ENCODE results near the gene CELF2. TPM values are rescaled to one million over a fixed set of nuclear protein-coding genes. Genes with fewer than 3 reads are reported as not detected.

Gene CELF2
- total RNA-seq, 2 donors from 2014 or later, result 10.4 to 11.2 TPM

DNA sequence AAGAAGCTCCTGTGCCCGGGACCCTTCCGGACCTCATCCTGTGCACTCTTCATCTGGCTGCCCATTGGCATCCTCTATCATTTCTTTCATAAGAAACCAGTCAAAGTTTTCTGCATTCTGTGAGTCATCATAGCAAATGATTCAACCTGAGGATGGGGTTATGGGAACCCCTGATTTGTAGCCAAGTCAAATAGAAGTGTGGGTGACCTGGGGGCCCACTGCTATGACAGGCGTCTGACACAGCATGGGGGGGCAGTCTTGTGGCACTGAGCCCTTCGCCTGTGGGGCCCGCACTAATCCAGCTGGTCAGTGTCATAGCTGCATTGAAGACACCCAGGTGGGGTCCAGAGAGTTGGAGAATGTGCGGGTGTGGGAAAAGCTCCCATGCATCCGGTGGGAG is 363.4 kb downstream of the CELF2 start:
- TF ChIP-seq, protein P1, sequence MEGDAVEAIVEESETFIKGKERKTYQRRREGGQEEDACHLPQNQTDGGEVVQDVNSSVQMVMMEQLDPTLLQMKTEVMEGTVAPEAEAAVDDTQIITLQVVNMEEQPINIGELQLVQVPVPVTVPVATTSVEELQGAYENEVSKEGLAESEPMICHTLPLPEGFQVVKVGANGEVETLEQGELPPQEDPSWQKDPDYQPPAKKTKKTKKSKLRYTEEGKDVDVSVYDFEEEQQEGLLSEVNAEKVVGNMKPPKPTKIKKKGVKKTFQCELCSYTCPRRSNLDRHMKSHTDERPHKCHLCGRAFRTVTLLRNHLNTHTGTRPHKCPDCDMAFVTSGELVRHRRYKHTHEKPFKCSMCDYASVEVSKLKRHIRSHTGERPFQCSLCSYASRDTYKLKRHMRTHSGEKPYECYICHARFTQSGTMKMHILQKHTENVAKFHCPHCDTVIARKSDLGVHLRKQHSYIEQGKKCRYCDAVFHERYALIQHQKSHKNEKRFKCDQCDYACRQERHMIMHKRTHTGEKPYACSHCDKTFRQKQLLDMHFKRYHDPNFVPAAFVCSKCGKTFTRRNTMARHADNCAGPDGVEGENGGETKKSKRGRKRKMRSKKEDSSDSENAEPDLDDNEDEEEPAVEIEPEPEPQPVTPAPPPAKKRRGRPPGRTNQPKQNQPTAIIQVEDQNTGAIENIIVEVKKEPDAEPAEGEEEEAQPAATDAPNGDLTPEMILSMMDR (IDR thresholded peaks at IDR 0.05), result no peak
- TF ChIP-seq POLR2A (IDR thresholded peaks at IDR 0.05), result no peak
- Histone ChIP-seq H3K4me1 (no peaks in the 10 kb centered on the region), H3K27ac (no peak overlapping the region), H3K27me3 (no peaks in the 10 kb centered on the region), H3K36me3 (replicated peaks in 1 of 2; ENCODE audit: insufficient read depth in 1 of 2, low read depth in 2 of 2) (no peaks in the 10 kb centered on the region), H3K9me3 (no peaks in the 10 kb centered on the region), H3K4me3 (no peak overlapping the region)
- WGBS, 2 donors, result 56 to 72% methylated on average over 5 to 7 of the region's 7 CpGs
- intact Hi-C loops (cut with DNase I), result no loop called here
- DNase-seq, result no peak
- ATAC-seq, result no peak

DNA sequence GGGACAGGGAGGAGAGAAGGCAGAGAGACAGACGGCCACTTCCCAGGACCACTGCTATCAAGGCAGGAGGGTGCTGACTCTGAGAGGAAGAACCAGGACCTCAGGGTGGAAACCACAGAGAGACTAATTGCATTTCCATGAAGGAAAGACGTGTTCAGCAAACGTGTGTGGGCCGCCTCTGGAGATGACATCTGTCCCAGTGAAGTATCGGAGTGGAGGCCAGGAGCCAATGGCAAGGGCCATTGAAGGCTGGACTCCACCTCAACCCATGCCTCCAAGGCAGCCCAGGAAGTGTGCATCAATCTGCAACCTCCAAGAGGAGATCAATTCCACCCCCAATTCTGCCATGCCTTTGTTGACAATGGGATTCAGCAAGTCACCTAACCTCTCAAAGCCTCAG is 363.8 kb downstream of the CELF2 start:
- Histone ChIP-seq H3K9me3 (no peaks in the 10 kb centered on the region), H3K27ac (no peak overlapping the region), H3K4me3 (no peak overlapping the region), H3K4me1 (no peaks in the 10 kb centered on the region), H3K36me3 (replicated peaks in 1 of 2; ENCODE audit: insufficient read depth in 1 of 2, low read depth in 2 of 2) (no peaks in the 10 kb centered on the region), H3K27me3 (no peaks in the 10 kb centered on the region)
- intact Hi-C loops (cut with DNase I), result no loop called here
- no peak for ATAC-seq
- no peak for TF ChIP-seq POLR2A (IDR thresholded peaks at IDR 0.05)
- TF ChIP-seq, protein P1 (IDR thresholded peaks at IDR 0.05), result no peak
- WGBS, 2 donors, result 37 to 59% methylated on average over 4 to 5 of the region's 5 CpGs
- DNase-seq, result no peak

DNA sequence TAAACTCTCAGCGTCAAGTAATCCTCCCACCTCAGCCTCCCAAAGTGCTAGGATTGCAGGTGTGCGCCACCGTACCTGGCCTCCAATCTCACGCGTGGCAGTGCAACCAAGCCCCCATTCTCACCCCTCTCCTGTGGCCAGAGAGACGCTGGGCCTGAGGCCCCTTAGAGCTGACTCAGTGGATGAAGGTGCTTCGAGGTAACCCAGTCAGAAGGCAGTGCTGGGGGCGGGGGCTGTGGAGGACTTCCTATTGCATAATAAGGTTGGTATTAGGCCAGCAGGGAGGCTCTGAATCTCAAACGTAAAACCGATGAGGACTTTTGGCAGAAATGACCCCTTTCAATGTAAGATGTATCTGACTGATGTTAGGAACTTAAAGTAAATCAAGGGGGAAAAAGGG is 364.5 kb downstream of the CELF2 start:
- DNase-seq (no peak), ATAC-seq (no peak)
- TF ChIP-seq POLR2A (IDR thresholded peaks at IDR 0.05), result no peak
- TF ChIP-seq, protein P1 (IDR thresholded peaks at IDR 0.05), result no peak
- Histone ChIP-seq H3K36me3 (replicated peaks in 1 of 2; ENCODE audit: insufficient read depth in 1 of 2, low read depth in 2 of 2) (no peaks in the 10 kb centered on the region), H3K4me1 (no peaks in the 10 kb centered on the region), H3K27me3 (no peaks in the 10 kb centered on the region), H3K4me3 (no peak overlapping the region), H3K27ac (no peak overlapping the region), H3K9me3 (no peaks in the 10 kb centered on the region)
- intact Hi-C loops (cut with DNase I), result no loop called here
- 58 to 76% methylated on average over 7 to 10 of the region's 10 CpGs for WGBS, 2 donors

DNA sequence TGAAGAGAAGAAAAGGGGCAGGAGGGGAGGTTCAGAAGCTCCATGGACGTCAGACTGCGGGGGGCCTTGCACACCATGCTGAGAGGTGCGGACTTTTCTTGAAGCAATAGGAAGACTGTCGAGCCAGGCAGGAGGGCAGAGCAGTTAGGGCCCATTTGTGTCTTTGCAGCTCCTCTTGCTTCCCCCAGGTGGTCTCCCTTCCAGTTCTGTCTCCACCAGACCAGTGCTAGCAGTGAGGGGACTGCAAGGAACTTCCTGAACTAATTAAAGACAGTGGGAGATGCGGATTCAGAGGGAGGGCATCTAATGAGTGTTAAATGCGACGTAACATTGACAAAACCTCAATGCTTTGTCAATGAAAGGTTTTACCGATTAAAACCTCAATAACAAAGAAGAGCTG is 368.4 kb downstream of the CELF2 start:
- Histone ChIP-seq H3K4me1 (no peaks in the 10 kb centered on the region), H3K4me3 (no peak overlapping the region), H3K27me3 (no peaks in the 10 kb centered on the region), H3K9me3 (no peaks in the 10 kb centered on the region), H3K27ac (no peak overlapping the region), H3K36me3 (replicated peaks in 1 of 2; ENCODE audit: insufficient read depth in 1 of 2, low read depth in 2 of 2) (no peaks in the 10 kb centered on the region)
- ATAC-seq (no peak), DNase-seq (no peak)
- intact Hi-C loops (cut with DNase I), result no loop called here
- 65 to 72% methylated on average over 8 of the region's 8 CpGs for WGBS, 2 donors
- TF ChIP-seq, protein P1 (IDR thresholded peaks at IDR 0.05), result no peak
- no peak for TF ChIP-seq POLR2A (IDR thresholded peaks at IDR 0.05)

All from body of pancreas (tissue), 4 donors.